GM12878 (cell line): ENCODE results near the gene DCAF5. TPM values are rescaled to one million over a fixed set of nuclear protein-coding genes. Genes with fewer than 3 reads are reported as not detected.

Experiments
- ASH2L ChIP-seq: fragments of 300-600, 200-600 bp; sonication (generic); IDR thresholded peaks from 2 replicates; pipeline ENCODE4 v1.6.1; 2017; ENCODE audit warnings: low read depth, mild to moderate bottlenecking, borderline replicate concordance
- BACH1 ChIP-seq: fragments of 450-650 bp; IDR thresholded peaks from 2 replicates; pipeline ENCODE4 v1.6.1; 2017; ENCODE audit warnings: mild to moderate bottlenecking, borderline replicate concordance
- BCL11A ChIP-seq: IDR thresholded peaks from 2 replicates; pipeline ENCODE4 v1.6.1; 2011; ENCODE audit warnings: low read depth, low read length
- CHD1 ChIP-seq: IDR thresholded peaks from 2 replicates; pipeline ENCODE4 v1.6.1; 2012; ENCODE audit warnings: low read depth, low read length, improper control_type of control experiment
- DPF2 ChIP-seq: fragments of 450-650 bp; IDR thresholded peaks from 2 replicates; pipeline ENCODE4 v1.6.1; 2017; ENCODE audit warnings: mild to moderate bottlenecking
- EGR1 ChIP-seq, 2 experiments: IDR thresholded peaks; 1 replicate in 1 of 2; 2 replicates in 1 of 2; pipeline ENCODE4 v1.6.1; 2011 to 2012; ENCODE audit warnings: low read depth in 2 of 2, low read length in 2 of 2, borderline replicate concordance in 1 of 2, mild to moderate bottlenecking in 1 of 2, moderate library complexity in 1 of 2
- EZH2 ChIP-seq: IDR thresholded peaks from 2 replicates; pipeline ENCODE4 v1.6.1; 2012; ENCODE audit warnings: low read depth, mild to moderate bottlenecking, control low read depth, inconsistent platforms, low read length, borderline replicate concordance; ENCODE audit not compliant: control insufficient read depth
- FOS ChIP-seq: IDR thresholded peaks from 3 replicates; pipeline ENCODE4 v1.6.1; 2011; ENCODE audit warnings: borderline replicate concordance; ENCODE audit not compliant: insufficient read length; ENCODE audit errors: extremely low read depth
- FOXK2 ChIP-seq: fragments of 450-650 bp; IDR thresholded peaks from 2 replicates; pipeline ENCODE4 v1.6.1; 2017; ENCODE audit warnings: mild to moderate bottlenecking, moderate library complexity
- IRF4 ChIP-seq: IDR thresholded peaks from 2 replicates; pipeline ENCODE4 v1.6.1; 2011; ENCODE audit warnings: low read depth, low read length
- IRF5 ChIP-seq: fragments of 450-650 bp; IDR thresholded peaks from 2 replicates; pipeline ENCODE4 v1.6.1; 2017; ENCODE audit warnings: borderline replicate concordance
- JUNB ChIP-seq: IDR thresholded peaks from 2 replicates; pipeline ENCODE4 v1.6.1; 2016; ENCODE audit warnings: antibody characterized with exemption, mild to moderate bottlenecking
- NKRF ChIP-seq: fragments of 450-650 bp; conservative IDR thresholded peaks from 2 replicates; pipeline ENCODE4 v1.6.1; 2017; ENCODE audit warnings: mild to moderate bottlenecking, moderate library complexity
- NR2C1 ChIP-seq: fragments of 450-650 bp; IDR thresholded peaks from 2 replicates; pipeline ENCODE4 v1.6.1; 2017; ENCODE audit warnings: antibody characterized with exemption, mild to moderate bottlenecking, moderate library complexity
- PAX8 ChIP-seq: fragments of 450-650 bp; IDR thresholded peaks from 2 replicates; pipeline ENCODE4 v1.6.1; 2017; ENCODE audit warnings: mild to moderate bottlenecking, moderate library complexity
- POLR2AphosphoS2 ChIP-seq: IDR thresholded peaks from 2 replicates; pipeline ENCODE4 v1.6.1; 2011; ENCODE audit warnings: low read depth, mild to moderate bottlenecking, low read length, improper control_type of control experiment, moderate library complexity
- RELB ChIP-seq: fragments of 450-650 bp; IDR thresholded peaks from 2 replicates; pipeline ENCODE4 v1.6.1; 2017; ENCODE audit warnings: low read depth, mild to moderate bottlenecking, moderate library complexity
- RUNX3 ChIP-seq: IDR thresholded peaks from 2 replicates; pipeline ENCODE4 v1.6.1; 2012; ENCODE audit warnings: low read length, inconsistent platforms
- SKIL ChIP-seq: fragments of 450-650 bp; IDR thresholded peaks from 2 replicates; pipeline ENCODE4 v1.6.1; 2017; ENCODE audit warnings: mild to moderate bottlenecking, low read depth, inconsistent platforms; ENCODE audit not compliant: poor library complexity, severe bottlenecking
- SMC3 ChIP-seq: IDR thresholded peaks from 2 replicates; pipeline ENCODE4 v1.6.1; 2011; ENCODE audit warnings: low read length, improper control_type of control experiment, borderline replicate concordance
- SP1 ChIP-seq: IDR thresholded peaks from one replicate; pipeline ENCODE4 v1.6.1; 2011; ENCODE audit warnings: low read depth, low read length
- SRF ChIP-seq, 2 experiments: IDR thresholded peaks; 2 replicates each; pipeline ENCODE4 v1.6.1; 2011; ENCODE audit warnings: low read depth in 2 of 2, low read length in 2 of 2, mild to moderate bottlenecking in 1 of 2, moderate library complexity in 1 of 2
- TARDBP ChIP-seq: IDR thresholded peaks from 2 replicates; pipeline ENCODE4 v1.6.1; 2016; ENCODE audit warnings: borderline replicate concordance
- TCF7 ChIP-seq: IDR thresholded peaks from 2 replicates; pipeline ENCODE4 v1.6.1; 2014; ENCODE audit warnings: antibody characterized with exemption, borderline replicate concordance
- ZBED1 ChIP-seq: IDR thresholded peaks from 2 replicates; pipeline ENCODE4 v1.6.1; 2016; ENCODE audit warnings: borderline replicate concordance
- ZSCAN29 ChIP-seq: fragments of 450-650 bp; IDR thresholded peaks from 2 replicates; pipeline ENCODE4 v1.6.1; 2017; ENCODE audit warnings: mild to moderate bottlenecking, moderate library complexity
- polyA plus RNA-seq, 11 experiments: library from polyadenylated mRNA; depleted of rRNA in 4 of 11; unstranded in 6 of 11; stranded (reverse) in 5 of 11; fragments of >200 nt; fragmentation: Nextera tagmentation in 4 of 11; fragmentation: Illumina TruSeq in 1 of 11; extraction: Ambion mirVana in 4 of 11; extraction: Trizol in 1 of 11; gene quantifications; 1 replicate in 1 of 11; 2 replicates in 10 of 11; pipeline versions ENCODE4 v1.2.1 to v1.2.3, GENCODE V29; 2011 to 2016; ENCODE audit warnings: inconsistent platforms in 2 of 11, missing spikeins in 2 of 11, low read depth in 1 of 11
- total RNA-seq, 4 experiments: library from RNA; depleted of rRNA in 3 of 4; stranded (reverse); fragments of >200 nt in 3 of 4; fragmentation: Illumina TruSeq in 1 of 4; extraction: Trizol in 1 of 4; gene quantifications; 2 replicates each; pipeline versions ENCODE4 v1.2.1 to v1.2.3, GENCODE V29; 2013 to 2021

The DCAF5 gene
- total and polyA plus RNA-seq, 10 of the 15 experiments (the other 5 are each of a cell fraction or from before 2014, with no cell fraction given) = 6.8 to 38.1 (median 19.1) TPM

- TF ChIP-seq DPF2 (no peak), BACH1 (no peak), RELB (peak; percentile 50; the same call in 1 of the 2 replicates), TCF7 (no peak), BCL11A (no peak), POLR2AphosphoS2 (no peak), SP1 (peak; percentile 50), EGR1 (IDR thresholded peaks at IDR 0.05; ENCODE audit: borderline replicate concordance in 1 of 2, low read depth in 2 of 2, low read length in 2 of 2) (peak; percentile 50 to 64; a peak in 2 of 3 replicates), IRF4 (peak; percentile 71), TARDBP (no peak), NKRF (no peak), FOS (no peak), ZSCAN29 (no peak), CHD1 (no peak), PAX8 (no peak), JUNB (no peak), SRF (IDR thresholded peaks at IDR 0.05; ENCODE audit: low read depth in 2 of 2, low read length in 2 of 2) (peak in 1 of 2 experiments; percentile 71; a peak in 2 of 4 replicates), ZBED1 (no peak), FOXK2 (no peak), RUNX3 (peak; percentile 98), SKIL (no peak), IRF5 (no peak), SMC3 (no peak), NR2C1 (peak; percentile 96), ASH2L (no peak), EZH2 (no peak)
Observed at GRCh38 chr14:69191340-69192111, 38.6 kb upstream of the DCAF5 start, which contains the start of gene EXD2 (continued).
